Measurements from ENCODE around the gene CACNA1F. TPM values are rescaled to one million over a fixed set of nuclear protein-coding genes. Genes with fewer than 3 reads are reported as not detected.

CACNA1F gene
- total RNA-seq, 1 experiment from 2014 or later: not detected

DNA sequence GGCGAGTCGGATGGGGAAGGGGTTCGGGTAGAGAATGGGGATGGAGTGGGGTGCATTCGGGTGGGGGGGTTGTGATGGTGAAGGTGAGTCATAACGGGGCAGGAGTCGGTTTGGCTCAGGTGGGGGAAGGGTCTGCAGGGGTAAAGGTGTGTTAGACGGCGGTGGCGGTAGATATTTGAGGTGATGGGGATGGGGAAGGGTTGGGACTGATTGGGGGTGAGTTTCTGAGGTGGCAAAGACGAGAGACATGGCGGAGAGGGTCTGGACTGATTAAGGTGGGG lies 33.9 kb downstream of the CACNA1F start:
- DNase-seq (ENCODE audit: low read depth): no peak

- no peak for DNase-seq (ENCODE audit: low read depth)
Observed at GRCh38 chrX:49198540-49199314, 34.4 kb downstream of the CACNA1F start.

DNA sequence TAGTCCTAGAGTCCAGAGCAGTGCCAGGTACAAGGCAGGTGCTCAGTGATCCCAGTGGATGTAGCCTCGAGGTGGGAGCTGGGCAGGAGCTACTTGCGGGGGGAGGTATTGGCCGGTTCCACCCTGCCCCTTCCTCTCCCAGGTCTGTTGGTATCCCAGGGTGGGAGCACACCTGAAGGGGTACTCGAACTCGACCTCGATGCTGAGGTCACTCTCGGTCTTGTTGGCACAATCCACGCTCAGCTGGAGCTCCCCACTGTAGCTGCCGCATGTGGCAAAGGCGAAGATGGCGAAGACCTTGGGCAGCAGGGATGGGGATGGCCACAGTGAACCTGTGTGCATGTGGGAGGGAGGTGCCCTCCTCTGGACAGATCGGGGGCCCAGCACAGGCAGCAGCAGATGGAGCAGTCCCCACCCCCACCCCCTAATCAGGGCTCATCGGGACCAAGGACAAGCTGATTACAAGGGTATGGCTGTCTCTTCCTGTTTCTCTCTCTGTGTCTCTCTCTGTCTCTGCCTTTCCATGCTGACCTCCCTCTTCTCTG lies 35.5 kb downstream of the CACNA1F start:
- no peak for DNase-seq (ENCODE audit: low read depth)

- no peak for DNase-seq (ENCODE audit: low read depth)
Observed at GRCh38 chrX:49193542-49193964, 39.6 kb downstream of the CACNA1F start.

GRCh38 chrX:49192722-49193328 lies 40.3 kb downstream of the CACNA1F start:
- DNase-seq (ENCODE audit: low read depth): peak; percentile 31

DNA sequence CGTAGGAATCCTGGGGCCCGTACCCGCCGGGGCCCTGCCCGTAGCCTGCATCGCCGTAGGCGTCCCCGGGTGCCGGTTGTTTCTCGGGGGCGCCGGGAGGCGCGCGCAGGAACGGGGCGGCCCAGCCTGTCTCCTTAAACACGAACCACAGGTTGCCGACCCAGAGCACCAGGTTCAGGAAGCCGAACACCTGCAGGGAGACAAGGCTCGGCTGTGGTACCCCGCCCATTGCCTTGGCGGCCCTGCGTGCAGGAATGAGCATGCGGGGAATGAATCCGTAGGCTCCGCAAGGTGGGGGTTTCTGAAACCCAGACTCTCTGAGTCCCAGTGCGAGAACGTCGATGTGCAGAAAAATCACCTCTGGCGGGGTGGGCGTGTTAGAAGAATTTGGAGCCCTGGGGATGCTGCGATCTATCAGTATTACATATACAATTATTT lies 41.5 kb downstream of the CACNA1F start:
- DNase-seq (ENCODE audit: low read depth): no peak

DNA sequence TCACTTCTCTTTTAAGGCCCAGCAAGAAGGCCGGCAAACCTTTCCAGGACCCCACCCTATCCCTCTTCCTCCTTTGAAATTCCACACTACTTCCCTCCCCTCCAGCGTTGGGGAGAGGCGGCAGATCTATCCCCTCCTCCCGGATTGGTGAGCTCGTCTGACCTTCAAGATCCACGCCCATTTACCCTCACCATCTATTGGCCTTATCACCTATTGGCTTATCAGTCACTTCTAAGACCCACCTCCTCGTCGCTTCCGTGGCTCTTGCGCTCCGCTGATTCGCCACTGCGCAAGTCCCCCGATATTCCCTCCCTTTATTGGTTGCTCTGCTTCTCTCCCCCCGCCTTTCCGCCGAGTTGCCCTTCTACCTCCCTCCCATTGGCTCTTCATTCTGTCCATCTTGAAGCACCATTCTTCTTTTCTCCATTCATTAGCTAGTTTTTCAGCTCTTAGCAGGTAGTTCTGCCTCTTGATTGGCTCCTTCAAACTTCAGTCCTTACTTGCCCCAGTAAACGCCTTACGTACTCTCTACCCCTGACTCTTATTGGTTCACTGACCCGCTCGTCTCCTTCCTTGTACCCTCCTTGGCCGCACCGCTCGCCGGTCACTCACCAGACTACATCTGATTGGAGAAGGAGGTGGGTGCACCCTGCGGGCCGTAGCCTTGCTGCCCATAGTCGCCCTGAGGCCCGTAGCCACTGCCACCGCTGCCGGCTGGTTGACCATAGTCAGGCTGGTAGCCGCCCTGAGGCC lies 42.1 kb downstream of the CACNA1F start:
- peak; percentile 100 for DNase-seq (ENCODE audit: low read depth)

GRCh38 chrX:49189606-49190005 lies 43.5 kb downstream of the CACNA1F start:
- no peak for DNase-seq (ENCODE audit: low read depth)

GRCh38 chrX:49188468-49189076 lies 44.6 kb downstream of the CACNA1F start:
- DNase-seq (ENCODE audit: low read depth): no peak

GRCh38 chrX:49187526-49187925 lies 45.6 kb downstream of the CACNA1F start:
- no peak for DNase-seq (ENCODE audit: low read depth)

DNA sequence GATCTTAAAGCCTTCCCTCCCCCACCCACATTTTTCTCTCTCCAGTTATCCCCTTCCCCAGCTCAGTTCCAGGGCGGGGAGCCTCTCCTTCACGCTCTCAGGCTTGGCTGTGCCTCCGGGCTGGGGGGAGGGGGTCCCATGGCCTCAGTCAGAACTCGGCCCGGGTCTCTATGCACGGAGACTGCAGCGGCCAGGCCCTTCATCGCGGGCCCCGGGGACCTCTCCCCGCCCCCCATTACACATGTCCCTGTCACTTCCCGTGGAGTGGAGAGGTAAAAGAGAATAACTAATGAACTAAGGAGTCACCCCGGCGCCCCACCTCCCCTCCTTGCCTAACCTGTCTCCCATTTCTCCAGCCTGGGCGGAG lies 46.1 kb downstream of the CACNA1F start:
- no peak for DNase-seq (ENCODE audit: low read depth)

- DNase-seq (ENCODE audit: low read depth): peak; percentile 77
Observed at GRCh38 chrX:49186125-49187027, 46.8 kb downstream of the CACNA1F start, which contains the start of gene PRICKLE3. PRICKLE3 (minus strand) TSS chrX:49186373; CDS start chrX:49186297, 76 bp downstream.

DNA sequence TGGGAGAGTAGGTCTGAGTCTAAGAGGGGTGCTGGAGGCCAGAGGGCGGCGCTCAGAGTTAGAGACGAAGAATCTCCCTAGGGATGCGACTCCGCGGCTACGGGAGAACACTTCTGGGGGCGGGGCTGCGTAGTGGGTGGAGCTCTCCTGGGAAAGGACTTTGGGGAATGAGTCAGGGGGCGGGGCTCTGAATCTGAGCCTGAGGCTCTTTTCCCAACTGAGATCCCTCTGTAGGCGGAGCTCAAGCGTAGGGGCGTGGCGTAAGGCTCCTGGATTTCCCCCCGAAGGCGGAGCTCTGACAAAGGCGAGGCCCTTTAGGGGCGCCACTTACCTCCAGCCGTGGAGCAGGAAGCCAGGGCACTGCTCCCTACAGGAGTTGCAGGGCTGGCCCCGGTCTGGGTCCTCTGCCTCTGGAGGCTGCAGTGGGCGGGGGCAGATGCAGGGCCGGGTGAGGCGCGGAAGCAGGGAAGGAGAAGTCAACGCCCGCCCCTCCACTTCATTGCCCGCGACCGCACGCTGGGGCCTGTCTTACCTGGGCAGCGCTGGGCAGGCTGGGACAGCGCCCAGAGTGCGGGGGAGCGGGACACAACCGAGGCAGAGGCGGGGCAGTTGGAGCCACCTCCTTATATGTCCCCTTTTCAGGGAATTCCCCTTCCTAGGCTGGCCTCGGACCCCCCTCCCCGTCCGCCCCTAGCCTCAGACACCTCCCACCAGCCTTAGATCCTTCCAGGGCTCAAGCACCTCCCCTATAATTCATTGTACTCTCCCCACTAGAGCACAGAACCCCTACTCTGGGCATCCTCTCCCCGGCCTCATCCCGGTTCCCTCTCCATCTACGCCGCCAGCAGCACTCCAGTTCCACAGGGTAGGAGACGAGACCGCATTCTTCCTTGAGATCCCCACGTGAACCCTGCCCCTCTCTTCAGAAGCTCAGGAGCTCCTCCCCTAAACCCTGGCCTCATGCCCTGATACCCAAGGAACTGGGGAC lies 48.6 kb downstream of the CACNA1F start:
- DNase-seq (ENCODE audit: low read depth): peak; percentile 93

DNA sequence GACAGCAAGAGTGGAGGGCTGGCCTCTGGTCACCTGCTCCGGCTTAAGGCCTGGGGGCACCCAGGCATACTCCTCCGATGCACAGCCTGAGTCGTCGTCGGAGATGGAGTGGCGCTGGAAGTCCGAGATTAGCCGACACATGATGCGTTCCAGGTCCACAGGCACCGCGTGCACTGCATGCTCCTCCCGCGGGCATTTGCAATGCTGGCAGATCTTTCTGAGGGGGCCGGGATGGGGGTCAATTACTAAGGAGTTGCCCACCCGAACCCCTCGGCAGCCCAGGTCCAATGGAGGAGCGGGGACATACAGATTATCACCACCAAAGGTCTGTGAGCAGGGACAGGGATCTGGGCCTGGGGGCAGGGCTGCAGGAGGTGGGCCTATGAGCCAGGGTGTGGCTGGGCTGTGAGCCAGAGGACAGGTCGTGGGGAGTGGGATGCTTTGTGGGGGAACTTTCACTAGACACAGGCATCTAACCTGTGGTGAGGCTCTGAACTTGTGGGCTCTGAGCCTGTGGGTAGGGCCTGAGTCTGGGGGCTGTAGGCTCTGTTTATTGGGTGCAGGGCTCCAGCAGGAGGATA lies 49.3 kb downstream of the CACNA1F start:
- DNase-seq (ENCODE audit: low read depth): no peak

DNA sequence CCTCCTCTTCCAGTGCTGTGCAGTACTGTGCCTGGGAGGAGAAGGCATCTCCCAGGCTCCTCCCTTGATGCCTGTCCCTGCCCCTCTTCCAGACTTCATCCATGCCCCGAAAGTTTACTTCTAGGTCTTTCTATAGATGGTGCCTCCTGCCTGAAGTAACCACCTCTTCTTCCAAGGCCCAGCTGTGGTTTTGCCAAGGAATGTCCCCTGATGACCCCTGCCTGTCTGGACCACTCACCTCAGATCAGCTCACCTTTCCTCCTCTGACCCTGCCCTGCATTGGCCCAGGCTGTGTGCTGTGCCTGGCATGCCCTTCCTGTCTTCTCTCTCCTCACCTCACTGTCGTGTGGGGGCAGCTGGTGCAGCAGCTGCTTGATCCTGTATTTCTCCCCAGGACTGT lies 53.8 kb downstream of the CACNA1F start:
- no peak for DNase-seq (ENCODE audit: low read depth)

- no peak for DNase-seq (ENCODE audit: low read depth)
Observed at GRCh38 chrX:49178537-49178936, 54.6 kb downstream of the CACNA1F start.

DNA sequence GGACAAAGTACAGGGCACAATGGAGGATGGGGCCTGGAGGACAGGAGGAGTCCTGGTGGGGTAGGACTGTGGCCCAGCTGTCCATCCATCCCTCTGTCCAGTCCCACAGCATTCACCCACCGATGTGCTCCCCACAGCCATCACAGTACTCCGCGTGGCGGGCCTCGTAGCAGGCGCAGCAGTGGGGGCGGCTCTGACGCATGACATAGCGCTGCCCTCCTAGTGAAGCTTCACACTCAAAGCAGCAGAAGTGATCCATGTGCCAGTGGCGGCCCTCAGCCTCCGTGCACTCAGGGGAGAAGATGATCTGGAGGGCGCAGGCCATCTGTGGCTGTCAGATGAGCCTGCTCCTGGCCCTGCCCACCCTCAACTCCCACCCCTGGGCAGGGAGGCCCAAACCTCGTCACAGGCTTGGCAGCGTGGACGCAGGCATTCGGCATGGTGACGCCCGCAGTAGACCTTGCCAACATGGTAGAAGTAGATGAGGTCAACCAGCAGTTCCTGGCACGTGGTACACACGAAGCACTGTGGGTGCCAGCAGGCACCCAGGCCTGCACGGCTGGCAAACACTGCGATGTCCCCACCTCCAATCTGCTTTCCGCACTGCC lies 55.2 kb downstream of the CACNA1F start:
- DNase-seq (ENCODE audit: low read depth): no peak

- peak; percentile 25 for DNase-seq (ENCODE audit: low read depth)
Observed at GRCh38 chrX:49177338-49177833, 55.8 kb downstream of the CACNA1F start.
